NCI-H69 (cell line): ENCODE data around the gene KIF17.
A peak's percentile ranks its signal among the peaks of the same experiment; 100 is the strongest.

Source experiments
- DNase-seq: peaks from one replicate; lab custom pipeline; 2025; lab: John Stamatoyannopoulos, UW

KIF17 gene

GRCh38 chr1:20660847-20661206 is 57.0 kb downstream of the KIF17 start:
- DNase-seq = peak; percentile 20

DNA sequence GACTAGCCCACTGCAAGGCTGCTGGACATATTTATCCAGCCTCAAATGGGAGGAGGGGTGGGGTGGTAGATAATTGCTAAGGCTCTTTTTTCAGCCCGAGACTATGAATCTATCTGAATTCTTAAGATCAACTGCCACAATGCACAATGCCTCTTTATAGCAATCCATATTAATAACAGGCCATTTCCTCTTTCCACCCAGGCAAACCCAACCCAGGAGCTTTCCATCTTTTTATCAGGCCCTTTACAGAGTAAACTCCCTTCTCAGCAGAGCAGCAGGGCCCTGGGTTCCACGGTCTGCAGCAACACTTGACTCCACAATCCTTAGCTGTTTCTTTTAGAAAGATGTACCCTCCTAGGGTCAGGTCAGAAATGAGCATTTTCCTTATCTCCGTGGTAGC is 57.4 kb downstream of the KIF17 start:
- no peak for DNase-seq

GRCh38 chr1:20658166-20658915 is 59.5 kb downstream of the KIF17 start:
- DNase-seq = no peak

DNA sequence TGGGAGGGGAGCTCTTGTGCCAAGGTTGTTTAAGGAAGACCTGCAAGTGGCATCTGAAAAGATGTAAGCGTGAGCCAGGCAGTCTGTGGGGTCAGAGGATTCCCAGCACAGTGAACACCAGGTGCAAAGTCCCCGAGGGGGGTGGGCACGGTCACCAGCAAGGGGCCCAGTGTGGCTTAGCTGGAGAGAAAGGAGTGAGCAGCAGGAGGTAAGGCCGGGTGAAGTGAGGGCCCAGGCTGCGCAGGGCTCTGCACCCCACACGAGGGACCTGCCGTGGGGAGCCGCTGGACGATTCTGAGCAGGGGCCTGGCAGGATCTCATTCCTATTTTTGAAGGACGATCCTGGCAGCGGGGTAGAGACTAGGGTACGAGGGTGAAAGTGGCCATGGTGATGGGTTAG is 60.8 kb downstream of the KIF17 start:
- DNase-seq = no peak

- no peak for DNase-seq
Observed at GRCh38 chr1:20654104-20654690, 63.6 kb downstream of the KIF17 start.

- DNase-seq = no peak
Observed at GRCh38 chr1:20652300-20652699, 65.5 kb downstream of the KIF17 start.

DNA sequence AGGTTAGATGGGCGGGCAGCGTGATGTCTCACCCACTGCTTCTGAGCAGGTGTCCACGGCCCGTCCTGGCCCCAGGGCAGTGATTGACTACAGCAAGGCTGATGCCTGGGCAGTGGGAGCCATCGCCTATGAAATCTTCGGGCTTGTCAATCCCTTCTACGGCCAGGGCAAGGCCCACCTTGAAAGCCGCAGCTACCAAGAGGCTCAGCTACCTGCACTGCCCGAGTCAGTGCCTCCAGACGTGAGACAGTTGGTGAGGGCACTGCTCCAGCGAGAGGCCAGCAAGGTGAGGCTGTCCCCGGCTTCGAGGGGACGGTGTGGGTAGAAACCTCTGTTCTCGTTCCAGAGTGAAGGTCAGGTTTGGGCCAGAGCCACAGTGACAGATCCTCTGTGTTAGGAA is 68.9 kb downstream of the KIF17 start:
- no peak for DNase-seq

DNA sequence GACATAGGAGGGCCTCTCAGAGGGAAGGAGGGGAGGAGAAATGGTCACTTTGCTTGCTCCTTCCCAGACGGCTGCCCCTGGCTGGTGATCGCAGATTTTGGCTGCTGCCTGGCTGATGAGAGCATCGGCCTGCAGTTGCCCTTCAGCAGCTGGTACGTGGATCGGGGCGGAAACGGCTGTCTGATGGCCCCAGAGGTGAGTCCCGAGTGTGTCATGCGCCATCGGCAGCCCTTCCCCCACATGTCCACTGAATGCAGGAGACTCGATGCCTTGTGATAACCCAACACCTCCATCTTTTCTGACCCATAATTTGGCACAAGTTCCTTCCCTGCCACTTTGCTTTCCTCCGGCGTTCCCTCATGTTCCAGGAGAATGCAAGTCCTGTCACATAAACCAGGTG is 69.4 kb downstream of the KIF17 start:
- no peak for DNase-seq

DNA sequence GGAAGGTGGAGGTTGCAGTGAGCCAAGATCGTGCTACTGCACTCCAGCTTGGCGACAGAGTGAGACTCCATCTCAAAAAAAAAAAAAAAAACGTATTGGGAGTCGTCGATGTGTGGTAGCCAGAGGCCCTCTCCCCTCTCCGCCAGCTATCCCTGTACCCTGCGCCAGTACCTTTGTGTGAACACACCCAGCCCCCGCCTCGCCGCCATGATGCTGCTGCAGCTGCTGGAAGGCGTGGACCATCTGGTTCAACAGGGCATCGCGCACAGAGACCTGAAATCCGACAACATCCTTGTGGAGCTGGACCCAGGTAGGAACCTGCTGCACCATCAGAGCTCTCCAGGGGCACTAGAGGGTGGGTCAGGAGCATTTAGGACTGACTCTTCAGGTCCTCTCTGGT is 72.4 kb downstream of the KIF17 start:
- DNase-seq = no peak

DNA sequence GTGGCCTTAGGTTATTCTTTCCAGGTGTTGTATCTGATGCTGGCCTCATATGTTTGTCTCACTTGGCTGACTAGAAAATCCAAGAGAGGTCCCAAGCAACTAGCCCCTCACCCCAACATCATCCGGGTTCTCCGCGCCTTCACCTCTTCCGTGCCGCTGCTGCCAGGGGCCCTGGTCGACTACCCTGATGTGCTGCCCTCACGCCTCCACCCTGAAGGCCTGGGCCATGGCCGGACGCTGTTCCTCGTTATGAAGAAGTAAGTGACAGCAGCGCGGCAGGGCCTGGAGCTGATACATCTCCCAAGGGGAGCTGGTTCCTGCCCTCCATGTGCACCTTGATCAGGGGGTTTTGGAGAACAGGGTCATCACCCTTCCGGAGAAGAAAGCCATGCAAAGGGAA is 73.4 kb downstream of the KIF17 start:
- DNase-seq = no peak

- no peak for DNase-seq
Observed at GRCh38 chr1:20643080-20643479, 74.7 kb downstream of the KIF17 start.

DNA sequence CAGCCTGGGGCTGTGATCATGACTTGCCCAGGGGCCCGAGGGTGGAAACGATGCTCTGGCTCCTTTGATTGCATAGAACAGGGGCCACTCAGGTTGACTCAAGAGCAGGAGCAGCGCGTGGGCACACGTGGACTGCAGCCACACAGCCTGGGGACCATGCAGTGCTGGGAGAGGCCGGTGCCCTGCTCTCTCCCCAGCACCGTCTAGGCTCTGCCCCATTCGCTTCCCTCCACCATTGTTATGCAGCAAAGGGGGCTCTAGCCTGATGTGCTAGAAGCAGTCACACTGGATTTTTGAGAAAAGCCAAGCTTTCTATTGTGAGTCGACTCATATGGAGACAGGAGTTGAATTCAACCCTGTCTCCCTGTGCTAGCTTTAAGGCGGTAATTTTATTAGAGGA is 75.8 kb downstream of the KIF17 start:
- no peak for DNase-seq

DNA sequence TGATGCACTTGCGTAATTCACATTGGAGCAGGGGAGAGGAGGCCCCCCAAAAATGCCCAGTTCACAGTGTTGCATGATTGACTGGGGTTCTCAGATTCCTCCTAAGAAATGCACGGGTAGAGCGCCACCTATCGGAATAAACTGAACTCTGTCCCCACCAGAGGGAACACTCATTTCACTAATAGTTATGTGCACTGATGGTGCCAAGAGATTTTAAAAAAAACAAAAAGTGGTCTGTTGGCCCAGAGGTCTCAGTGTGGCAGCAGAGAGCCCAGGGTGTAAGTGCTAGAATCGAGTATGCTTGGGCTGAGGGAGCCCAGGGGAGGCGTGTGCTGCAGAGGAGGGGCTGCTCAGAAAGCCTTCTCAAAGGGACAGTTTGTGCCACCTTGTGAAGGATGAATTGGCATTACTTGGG is 77.6 kb downstream of the KIF17 start:
- peak; percentile 45 for DNase-seq

DNA sequence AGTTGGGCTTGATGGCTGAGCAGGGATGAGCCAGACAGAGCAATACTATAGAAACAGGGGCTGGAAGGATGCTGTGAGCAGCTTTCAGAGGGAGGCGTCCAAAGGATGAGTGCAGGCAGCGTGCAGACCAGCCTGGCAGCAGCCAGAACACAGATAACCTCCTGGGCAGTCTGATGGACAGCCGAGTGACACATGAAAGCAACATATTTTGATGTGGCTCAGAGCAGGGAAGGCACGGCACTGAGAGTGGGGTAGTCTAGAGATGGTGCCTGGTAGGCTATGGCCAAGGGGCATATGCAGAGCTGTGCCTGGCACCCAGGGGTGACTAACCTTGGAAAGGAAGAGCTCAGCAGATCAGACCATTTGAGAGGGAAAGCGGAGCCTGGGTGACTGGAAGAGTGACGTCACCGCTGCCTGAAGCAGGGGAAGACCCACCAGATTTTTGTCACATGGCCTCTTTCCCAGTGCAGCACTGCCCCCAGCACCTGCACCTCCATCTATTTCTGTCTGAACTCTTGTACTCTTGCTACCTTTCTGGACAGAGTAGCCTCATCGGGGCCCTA is 80.9 kb downstream of the KIF17 start:
- DNase-seq = no peak

DNA sequence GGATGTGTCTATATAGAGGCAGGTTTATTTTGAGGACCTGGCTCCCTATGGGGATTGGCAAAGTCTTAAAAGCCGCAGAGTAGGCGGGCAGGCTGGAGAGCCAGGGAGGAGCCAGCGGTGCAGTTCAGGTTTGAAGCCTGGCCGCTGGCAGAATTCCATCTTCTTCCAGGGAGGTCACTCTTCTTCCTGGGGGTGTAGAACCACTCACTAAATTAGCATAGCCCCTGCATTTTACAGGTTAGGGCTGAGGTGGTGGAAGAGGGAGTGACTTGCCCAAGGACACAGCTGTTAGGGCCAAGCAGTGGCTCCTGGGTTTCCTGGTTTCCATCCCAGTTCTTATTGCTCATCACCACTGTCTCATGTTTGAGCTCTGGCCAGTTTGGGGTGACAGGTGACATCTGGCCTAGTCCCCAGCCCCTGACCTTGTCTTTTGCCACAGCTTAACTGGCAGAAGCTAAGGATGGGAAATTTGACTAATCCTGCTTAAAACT is 83.2 kb downstream of the KIF17 start:
- DNase-seq = peak; percentile 59

GRCh38 chr1:20634065-20634593 is 83.7 kb downstream of the KIF17 start:
- peak; percentile 21 for DNase-seq

DNA sequence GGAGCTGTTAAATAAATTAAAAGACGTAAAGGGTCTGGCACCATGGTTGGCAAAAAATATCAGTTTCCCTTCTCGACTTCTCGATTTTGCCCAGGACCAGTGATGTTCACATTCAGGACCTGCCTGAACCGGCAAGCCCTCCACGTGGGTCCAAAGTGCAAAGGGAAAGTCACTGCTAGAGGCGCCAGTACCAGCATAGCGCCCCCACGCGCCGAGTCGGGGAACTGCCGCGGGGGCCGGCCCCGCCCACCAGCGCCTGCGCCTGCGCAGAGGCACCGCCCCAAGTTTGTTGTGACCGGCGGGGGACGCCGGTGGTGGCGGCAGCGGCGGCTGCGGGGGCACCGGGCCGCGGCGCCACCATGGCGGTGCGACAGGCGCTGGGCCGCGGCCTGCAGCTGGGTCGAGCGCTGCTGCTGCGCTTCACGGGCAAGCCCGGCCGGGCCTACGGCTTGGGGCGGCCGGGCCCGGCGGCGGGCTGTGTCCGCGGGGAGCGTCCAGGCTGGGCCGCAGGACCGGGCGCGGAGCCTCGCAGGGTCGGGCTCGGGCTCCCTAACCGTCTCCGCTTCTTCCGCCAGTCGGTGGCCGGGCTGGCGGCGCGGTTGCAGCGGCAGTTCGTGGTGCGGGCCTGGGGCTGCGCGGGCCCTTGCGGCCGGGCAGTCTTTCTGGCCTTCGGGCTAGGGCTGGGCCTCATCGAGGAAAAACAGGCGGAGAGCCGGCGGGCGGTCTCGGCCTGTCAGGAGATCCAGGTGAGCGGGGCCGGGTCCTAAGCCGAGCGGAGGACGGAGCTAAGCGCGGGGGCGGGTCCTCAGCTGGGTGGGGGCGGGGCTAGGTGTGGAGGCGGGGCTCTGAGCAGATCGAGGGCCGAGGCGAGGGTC is 84.4 kb downstream of the KIF17 start, which contains the start of gene PINK1:
TSS of gene PINK1 (plus strand) at position 269 of the 875 bp plus-strand sequence. CDS start at position 360, 91 bp downstream.
- DNase-seq = peak; percentile 82

DNA sequence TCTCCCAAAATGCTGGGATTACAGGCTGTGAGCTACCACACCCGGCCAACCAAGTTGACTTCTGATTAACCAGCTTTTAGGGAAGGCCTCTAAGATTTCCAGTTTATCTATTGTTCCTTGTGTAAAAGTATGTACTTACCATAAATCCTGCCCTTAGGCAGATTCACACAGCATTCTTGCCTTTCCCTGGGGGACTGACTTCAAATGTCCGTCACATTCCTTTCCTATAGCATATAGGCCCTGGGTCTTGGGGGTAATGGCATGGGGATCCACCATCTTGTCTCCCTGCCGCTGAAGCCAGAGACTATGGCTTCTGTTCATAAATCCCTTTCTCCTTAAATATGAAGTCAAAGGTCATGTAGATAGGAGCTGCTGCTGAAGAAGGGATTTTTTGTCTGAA is 85.4 kb downstream of the KIF17 start:
- no peak for DNase-seq

- DNase-seq = no peak
Observed at GRCh38 chr1:20630729-20631128, 87.1 kb downstream of the KIF17 start.

DNA sequence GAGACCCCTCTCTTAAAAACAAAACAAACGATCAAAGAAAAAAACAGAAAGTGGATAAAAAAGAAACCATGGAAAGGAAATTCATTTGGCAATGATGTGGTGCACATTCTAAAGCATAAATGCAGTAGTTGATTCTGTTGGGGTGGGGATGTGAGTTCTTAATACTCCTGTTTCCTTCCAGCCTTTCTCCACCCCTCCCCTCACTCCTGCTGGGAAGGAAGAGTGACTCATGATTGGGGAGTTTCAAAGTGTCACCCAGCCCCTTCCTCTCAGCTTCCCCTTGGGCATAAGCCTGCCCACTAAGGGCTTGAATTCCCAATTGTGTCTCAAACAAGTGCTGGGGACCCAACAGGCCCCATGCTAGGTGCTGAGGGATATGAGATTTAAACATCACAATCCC is 91.3 kb downstream of the KIF17 start:
- no peak for DNase-seq

DNA sequence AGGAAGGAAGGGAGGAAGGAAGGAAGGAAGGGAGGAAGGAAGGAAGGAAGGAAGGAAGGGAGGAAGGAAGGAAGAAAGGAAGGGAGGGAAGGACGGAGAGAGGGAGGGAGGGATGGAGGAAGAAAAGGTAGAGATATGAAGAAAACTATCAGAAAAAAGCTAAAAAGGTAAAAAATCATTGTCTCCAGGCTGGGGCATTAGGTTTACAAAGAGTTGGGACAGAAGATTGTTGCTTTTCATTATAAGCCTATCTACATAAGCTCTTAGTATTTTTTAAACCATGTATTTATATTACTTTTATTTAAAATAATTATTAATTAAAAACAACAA is 91.7 kb downstream of the KIF17 start:
- DNase-seq = no peak
